Erythroblast (primary cell): ENCODE data around the gene TSPAN10.

Experiments
- GATA1 ChIP-seq: IDR thresholded peaks from 2 replicates; pipeline ENCODE4 v1.6.1; 2011; ENCODE audit warnings: low read depth, mild to moderate bottlenecking, control low read depth, low read length, moderate library complexity
- POLR2A ChIP-seq: IDR thresholded peaks from 2 replicates; pipeline ENCODE4 v1.6.1; 2011; ENCODE audit warnings: mild to moderate bottlenecking, low read length

DNA sequence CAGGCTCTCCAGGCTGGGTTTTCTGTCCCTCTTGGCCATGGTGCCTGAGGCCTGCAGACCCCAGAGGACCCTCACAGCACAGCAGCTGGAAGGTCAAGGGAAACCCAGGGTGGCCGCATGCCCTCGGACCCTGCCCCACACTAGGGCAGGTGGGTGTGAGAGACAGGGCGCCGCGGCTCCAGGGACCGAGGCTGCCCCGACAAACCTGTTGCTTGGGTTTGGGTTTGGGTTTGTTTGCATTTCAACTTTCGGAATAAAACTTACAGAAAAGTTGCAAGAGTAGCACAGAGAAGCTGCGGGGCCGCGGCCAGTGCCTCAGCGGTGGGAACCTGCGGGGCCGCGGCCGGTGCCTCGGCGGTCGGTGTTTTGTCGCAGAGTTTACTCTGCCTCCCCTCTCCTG is 54.6 kb downstream of the TSPAN10 start:
- TF ChIP-seq POLR2A: no peak
- no peak for TF ChIP-seq GATA1
